Activated CD4-positive, alpha-beta T cell treated with anti-CD3 and anti-CD28 coated beads, Interleukin-2, amount 50 U/mL, for 1 hour (primary cell): ENCODE measurements around the gene KRTAP5-2.

Source experiments
- DNase-seq: peaks from one replicate; pipeline ENCODE4 v3.0.0-alpha.2; 2020

KRTAP5-2 gene

GRCh38 chr11:1553808-1554594 is 44.1 kb downstream of the KRTAP5-2 start:
- DNase-seq: no peak

- DNase-seq: no peak
Observed at GRCh38 chr11:1549338-1550330, 48.5 kb downstream of the KRTAP5-2 start.

DNA sequence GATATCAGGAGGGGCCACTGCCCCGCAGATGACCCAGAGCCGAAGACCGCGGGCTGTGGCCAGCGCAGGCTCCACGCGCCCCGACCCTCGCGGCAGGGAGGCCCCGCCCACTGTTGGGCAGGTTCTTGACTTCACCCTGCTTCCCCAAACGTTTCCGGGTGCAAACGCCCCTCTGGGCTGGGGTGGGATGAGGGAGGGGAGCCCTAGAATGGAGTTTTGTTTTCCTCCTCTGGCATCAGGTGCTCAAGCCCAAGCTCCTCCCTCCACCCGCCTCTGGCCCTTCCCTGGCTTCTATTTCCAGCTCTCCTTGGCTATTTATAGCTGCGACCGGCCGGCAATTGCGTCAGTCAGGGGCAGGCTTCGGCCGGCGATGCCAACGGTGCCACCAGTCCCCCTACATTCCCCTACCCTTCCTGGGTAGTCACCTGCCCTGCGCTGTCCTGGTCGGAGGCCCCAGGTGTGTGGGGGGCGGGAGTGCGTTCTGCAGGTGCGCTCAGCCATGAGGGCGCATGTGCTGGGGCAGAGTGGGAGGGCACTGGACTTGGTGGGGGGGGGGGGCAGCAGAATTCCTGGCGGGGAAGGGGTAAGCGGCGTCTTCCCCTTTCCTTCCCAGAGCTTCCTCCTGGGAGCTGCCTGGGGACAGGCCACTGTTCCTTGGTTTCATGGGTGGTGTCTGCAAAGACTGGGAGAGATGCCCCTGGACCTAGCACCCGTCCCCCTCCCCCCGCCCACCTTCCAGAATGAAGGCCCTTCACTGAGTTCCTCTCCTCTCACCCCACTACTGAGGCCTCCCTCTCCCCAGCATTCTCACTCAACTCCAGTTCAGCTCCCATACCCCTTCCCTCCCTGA is 49.6 kb downstream of the KRTAP5-2 start:
- DNase-seq: no peak

DNA sequence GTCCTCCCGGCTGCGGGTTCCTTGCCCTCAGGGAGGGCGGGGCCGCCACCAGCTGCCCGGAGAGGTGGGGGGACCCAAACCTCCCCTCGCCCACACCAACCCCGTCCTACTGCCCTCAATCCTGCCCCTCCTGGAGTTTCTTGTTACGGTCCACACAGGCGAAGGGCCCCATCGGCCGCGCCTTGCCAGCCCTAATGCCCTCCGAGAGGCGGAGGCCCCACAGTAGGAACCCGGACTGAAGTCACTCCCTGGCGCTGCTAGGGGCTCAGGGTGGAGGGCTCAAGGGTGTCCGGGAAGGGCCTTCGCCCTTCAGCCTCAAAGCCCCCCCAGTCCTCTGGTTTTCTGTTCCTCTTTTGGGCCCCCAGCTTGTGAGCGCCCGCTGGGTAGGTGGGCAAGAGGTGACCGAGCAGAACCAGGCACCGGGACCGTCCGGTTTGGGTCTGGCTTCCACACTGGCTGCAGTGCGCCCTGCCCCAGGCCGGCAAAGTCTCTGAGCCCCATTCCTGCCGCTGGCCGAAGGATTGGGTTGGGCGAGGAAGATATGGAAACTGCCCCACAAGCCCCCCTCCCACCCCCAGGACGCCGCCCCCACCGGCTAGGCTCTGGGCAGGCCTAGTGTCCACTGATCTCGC is 50.5 kb downstream of the KRTAP5-2 start:
- DNase-seq: no peak
